HG02759 (cell line): ENCODE results near the gene RAD51B.

ENCODE experiments used
- ATAC-seq: cut with Tn5 transposase; IDR thresholded peaks from one replicate; pipeline ENCODE4 v1.9.1; 2021; ENCODE audit warnings: mild to moderate bottlenecking, moderate library complexity; ENCODE audit not compliant: unreplicated experiment

RAD51B gene

DNA sequence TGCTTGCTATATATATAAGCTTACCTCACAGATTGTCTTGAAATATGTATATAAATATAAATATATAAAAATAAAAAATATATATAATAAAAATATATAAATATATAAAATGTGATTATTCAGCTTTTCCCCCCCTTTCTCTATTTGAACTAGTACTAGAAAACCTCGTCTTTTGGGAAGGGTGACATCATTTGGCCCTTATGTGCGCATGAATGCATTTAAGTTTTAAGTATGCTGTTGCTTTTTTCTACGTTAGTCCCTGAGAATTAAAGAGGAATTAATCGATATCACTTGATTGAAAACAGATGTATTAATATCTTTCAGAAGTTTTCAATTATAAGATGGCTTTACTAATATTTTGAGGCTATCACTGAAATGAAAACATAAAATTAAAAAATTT lies 69.9 kb downstream of the RAD51B start:
- ATAC-seq = no peak

DNA sequence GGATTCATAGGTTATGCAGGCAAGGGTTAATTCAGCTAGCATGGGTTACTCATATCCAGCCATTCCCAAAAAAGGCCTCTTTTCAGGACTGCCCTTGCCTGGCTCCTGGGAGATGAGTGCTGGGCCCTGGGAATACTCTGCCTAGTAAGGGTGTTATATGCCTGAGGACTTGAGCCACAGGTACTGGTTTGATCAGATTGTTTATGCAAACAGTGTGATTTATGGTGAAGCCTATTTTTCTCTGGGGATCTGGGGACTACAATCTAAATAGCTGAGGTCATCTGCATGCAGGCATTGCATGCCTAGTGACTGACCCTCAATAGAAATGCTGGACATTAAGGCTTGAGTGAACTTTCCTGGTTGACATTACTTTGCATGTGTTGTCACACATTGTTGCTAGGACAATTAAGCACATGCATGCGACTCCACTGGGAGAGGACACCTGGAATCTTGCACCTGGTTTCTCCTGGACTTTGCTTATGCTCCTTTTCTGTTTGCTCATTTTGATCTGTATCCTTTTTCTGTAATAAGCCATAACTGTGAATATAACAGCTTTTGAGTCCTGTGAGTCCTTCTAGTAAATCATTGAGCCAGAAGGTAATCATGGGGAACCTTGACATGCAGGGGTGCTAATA lies 73.0 kb downstream of the RAD51B start:
- no peak for ATAC-seq

DNA sequence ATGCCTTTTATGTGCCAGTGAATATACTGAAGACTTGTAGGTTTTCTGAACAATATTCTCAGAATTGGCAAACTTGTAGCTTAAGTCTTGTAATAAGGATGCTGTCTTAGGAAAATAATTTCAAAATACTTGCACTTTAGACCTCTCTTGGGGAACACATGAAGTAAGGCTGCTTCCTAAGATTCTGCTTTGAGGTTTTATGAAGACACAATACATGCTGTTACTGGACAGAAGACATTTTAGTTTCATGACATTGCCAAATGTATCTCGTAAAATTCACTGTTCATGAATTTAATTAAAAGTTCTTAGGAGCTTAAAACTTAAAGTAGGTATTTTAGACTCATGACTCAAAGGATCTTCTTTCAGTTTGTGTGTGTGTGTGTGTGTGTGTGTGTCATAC lies 80.7 kb downstream of the RAD51B start:
- no peak for ATAC-seq

DNA sequence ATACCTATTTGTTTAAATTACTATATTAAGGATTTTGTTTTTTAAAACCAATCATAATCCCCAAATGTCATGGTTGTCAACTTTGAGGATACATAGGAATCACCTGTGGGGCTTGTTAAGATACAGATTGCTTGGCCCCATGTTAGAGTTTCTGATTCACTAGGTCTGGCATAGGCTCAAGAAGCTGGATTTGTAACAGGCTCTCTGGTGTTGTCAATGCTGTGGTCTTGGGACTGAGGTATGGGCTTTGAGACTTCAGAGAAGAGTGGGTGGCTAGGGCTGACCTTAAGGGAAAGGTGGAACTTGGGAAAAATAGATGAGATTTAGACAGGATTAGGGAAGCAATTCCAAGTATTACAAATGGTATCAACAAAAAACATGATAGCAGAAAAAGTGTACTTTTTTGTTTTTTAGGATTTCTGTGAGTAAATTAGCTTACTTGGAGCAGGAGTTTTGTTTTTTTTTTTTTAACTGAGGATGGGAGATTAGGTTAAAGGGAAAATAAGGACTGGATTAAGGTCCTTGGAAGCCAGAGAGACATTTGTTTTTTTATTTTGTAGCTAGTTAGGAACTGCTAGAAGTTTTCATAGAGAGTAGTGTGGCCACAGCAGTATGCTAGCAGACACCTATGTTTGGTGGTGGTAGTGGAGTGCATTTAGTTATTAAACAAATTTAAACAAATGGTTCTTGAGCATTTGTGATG lies 88.6 kb downstream of the RAD51B start:
- no peak for ATAC-seq

DNA sequence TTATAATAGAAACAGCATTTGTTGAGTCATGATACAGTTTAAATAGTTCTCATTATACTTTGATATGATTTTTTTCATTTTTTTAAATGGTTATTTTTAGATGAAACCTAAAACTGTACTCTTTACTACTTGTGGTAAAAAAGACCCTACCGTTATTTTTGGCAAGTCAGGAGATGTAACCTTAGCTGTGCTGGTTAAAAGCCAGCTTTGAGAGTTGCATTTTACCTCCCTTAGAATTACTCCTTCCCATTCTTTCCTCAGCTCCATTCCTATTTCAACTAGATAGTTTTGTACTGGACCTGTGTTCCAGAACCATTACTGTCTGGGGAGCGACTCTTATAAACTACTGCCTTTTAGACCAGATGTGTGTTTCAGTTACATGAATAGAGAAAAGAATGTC lies 92.0 kb downstream of the RAD51B start:
- no peak for ATAC-seq

DNA sequence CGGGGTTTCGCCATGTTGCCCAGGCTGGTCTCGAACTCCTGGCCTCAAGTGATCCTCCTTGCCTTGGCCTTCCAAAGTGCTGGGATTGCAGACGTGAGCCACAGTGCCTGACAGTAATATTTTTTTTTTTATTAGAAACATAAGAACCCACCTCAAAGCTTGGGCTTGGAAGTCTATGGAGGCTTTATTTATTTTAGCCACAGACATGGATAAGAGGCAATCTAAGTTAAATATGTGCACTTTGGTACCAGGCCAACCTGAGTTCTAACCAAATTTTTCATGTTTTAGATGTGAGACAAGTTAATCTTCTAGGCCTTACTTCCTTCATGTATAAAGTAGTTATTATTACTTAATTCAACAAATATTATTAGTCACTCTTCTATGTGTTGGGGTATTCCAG lies 96.9 kb downstream of the RAD51B start:
- no peak for ATAC-seq

DNA sequence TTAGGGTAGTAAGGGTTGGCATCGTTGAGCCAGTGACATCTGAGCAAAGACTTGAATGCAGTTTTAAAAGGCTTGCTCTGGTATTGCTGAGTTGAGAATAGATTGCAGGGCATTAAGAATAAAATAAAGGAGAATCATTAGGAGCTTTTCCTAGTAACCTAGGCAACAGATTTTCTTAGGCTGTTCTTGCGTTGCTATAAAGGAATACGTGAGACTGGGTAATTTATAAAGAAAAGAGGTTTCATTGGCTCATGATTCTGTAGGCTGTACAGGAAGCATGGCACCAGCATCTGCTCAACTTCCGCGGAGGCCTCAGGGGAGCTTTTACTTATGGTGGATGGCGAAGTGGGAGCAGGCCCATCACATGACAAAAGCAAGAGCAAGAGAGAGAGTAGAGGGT lies 97.4 kb downstream of the RAD51B start:
- no peak for ATAC-seq

DNA sequence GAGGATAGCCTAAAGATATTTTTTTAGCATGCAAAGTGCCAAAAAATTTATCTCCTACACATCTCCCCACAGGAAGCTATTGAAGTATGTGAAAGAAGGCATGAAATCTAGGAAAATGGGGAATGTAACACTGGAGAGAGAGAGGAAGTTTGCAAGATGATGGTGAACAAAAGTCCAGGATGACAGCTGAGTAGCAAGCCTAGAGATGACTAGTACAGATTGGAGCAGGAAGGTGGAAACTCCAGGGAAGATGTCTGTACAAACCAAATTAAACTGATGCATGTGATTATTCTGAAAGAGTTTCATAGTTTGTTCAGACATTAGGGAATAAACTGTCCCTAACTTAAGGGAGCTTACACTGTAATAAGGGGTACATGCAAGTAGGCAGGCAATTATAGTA lies 99.3 kb downstream of the RAD51B start:
- no peak for ATAC-seq

DNA sequence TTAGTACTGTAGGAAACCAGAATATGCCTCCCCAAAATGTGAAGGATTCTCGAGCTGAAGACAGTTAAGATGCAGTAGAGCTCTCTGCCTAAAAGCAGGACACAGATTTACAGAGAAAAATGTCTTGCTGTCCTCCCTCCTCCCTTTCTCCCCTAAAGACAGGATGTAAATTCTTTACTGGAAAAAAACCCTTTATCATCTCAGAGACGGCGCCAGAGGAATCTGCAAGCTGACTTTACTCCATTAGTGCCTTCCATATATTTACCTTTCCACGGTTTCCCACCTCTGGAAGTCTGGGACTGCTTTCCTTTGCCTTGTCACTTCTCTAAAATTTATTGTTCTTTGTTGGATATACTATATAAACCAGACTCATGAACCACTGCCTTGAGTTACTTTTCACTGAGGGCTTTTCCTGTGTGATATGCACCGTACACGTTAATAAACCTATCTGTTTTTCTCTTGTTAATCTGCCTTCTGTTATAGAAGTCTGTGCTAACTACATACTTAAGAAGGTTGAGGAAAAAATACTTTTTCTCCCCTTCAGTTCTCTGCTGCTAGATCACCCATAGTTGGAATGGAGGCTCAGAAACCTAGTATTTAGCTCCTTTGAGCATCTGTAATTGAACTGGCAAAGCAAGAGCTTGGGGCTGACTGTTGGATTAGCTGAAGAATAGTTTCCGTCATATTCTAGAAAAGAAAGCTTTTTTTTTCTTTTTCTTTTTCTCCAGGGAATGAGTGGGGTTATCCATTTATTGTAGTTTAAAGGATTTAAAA lies 99.9 kb downstream of the RAD51B start:
- ATAC-seq = no peak

DNA sequence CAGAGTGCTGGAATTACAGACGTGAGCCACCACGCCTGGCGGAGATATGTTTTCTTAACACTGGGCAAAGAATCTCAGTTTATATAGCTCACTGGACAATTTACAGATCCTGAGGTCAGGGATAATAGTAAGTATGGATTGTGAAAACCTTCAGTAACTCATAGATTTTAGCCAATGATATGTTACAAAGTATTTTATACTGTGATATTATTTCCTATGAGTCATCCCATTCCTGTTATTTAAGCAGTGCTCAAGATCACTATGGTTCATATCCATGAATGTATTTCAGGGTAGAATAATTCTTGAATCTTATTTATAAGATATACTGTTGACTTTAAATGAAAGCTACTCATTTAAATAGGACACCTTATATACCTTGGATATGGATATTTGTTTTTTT lies 107.2 kb downstream of the RAD51B start:
- ATAC-seq = no peak

DNA sequence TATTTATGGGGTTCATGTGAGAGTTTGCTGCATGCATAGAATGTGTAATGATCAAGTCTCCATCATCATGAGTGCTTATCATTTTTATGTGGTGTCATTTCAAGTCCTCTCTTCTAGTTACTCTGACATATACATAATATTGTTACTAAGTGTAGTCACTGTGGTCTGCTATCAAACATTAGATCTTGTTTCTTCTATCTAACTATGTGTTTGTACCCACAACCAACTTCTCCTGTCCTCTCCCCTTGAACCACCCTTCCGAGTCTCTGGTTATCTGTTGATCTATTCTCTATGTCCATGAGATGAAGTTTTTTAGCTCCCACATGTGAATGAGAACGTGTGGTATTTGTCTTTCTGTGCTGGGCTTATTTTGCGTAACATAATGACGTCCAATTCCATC lies 107.7 kb downstream of the RAD51B start:
- no peak for ATAC-seq

DNA sequence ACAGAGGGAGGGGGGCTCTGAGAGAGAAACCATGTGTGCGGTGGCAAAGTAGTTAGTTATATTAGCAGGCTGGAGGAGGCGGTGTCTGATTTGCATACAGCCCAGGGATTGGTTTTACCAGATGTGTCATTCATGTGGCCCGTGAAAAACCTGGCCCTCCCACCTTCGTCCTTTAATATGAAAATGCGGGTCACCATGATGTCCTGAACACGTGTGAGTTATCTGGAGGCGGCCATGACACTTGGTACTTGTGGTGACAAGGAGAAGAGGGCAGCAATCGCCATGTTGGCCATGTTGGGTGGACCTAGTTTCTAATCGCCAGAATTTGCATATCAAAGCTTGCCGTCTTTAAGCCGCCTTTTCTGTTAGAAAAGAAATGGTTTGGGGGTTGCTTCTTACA lies 108.8 kb downstream of the RAD51B start:
- no peak for ATAC-seq

DNA sequence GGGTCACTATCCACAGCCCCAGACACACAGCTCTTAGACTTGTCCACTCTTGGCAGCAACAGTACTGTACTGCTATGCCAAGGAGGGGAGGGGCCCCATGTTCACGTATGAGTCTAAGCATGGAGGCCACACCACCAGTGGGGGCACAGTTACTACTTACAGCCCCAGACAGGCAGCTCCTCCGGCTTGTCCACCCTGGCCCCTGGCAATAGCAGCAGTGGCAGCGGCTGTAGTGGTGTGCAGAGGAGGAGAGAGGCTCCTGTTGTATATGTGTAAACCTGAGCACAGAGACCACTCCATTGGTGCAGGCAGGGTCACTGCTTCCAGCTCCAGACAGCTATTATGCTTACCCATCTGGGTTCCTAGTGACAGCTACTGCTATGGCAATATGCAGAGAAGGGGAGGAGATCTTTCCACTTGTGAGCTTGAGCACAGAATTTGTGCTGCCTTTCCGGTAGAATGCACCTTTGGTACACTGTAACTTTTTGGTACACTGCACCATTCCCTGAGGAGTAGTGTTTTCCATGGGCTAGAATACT lies 113.2 kb downstream of the RAD51B start:
- ATAC-seq = no peak

DNA sequence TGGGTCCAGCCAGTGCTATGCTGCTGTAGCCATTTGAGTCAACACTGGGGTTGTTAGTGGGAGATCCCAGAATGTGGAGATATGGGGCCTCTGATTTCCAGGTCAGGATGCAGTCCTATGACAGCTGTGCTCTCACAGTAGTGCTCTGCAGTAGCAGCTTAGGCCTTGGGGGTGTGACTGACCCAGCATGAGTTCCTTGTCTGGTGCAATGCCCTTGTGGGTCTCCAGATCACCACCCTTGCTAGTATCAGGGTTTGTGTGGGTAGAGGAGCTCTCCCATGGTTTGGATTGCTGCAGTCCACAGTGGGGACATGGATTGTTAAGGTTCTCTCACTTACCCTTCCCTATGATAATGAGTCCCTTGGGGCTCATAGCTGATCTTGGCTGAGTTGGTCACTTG lies 113.7 kb downstream of the RAD51B start:
- no peak for ATAC-seq

DNA sequence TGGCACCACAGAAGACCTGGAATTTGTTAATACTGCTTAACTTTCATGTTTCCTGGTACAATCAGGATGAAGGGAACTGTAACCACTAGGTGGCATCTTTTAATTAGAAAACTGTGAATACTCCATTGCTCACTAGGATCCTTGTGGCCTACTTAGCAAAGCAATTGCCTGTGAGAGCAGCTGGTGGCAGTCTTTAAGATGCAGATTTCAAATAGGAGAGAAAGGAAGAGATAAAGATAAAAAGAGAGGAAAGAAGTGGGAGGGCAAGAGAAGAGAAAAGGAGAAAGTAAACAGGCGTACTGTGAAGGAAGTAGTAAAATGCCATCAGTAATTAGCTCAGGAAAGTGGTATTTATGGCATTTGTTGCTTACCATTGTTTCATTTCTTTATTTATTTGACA lies 114.5 kb downstream of the RAD51B start:
- ATAC-seq = no peak

DNA sequence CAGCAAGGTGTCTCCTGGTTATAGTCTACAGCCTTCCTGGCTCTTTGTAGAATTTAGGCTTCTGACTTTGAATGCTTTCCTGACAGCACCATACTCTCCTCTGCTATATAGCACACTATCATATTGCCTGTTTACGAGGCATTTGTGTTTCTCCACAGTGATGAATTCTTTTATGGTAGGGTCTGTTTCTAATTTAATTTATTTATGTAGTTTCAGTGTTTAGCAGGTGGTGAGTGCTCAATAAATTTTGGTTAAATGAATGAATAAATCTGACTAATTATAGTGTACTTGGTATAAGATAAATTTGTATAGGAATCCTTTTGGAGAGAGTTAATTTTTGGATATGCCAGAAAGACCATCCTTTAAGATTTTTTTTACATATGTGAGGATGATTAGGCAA lies 115.3 kb downstream of the RAD51B start:
- no peak for ATAC-seq

DNA sequence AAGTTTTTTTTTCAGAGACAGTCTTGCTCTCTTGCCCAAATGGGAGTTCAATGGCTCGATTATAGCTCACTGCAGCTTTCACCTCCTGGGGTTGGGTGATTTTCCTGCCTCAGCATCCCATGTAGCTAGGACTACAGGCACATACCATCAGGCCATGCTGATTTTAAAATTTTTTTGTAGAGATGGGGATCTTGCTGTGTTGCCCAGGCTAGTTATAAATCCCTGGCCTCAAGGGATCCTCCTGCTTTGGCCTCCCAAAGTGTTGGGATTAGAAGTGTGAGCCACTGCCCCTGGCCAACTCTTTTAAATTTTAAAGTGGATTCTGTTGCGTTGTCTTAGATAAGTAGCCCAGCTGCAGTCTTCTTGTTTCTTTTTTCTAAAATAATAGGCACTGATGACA lies 115.8 kb downstream of the RAD51B start:
- no peak for ATAC-seq

DNA sequence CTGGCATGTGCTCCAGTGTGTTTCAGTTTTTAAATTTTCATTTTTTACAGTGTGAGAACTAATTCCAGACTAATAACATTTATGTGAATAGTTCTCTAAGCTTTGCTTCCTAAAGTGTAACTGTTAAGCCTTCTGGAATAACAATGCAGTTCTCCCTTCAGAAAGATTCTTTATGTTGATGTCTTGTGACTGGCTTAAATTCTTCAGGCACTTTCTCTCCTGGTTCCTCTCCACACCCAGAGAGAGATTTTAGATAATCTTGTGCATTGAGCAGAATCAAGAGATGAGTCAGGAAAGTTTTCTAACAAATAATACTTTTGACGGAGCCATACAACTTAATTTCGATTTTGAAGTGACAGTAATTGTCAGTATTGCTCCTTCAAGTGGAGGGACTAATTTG lies 118.5 kb downstream of the RAD51B start:
- ATAC-seq = no peak

DNA sequence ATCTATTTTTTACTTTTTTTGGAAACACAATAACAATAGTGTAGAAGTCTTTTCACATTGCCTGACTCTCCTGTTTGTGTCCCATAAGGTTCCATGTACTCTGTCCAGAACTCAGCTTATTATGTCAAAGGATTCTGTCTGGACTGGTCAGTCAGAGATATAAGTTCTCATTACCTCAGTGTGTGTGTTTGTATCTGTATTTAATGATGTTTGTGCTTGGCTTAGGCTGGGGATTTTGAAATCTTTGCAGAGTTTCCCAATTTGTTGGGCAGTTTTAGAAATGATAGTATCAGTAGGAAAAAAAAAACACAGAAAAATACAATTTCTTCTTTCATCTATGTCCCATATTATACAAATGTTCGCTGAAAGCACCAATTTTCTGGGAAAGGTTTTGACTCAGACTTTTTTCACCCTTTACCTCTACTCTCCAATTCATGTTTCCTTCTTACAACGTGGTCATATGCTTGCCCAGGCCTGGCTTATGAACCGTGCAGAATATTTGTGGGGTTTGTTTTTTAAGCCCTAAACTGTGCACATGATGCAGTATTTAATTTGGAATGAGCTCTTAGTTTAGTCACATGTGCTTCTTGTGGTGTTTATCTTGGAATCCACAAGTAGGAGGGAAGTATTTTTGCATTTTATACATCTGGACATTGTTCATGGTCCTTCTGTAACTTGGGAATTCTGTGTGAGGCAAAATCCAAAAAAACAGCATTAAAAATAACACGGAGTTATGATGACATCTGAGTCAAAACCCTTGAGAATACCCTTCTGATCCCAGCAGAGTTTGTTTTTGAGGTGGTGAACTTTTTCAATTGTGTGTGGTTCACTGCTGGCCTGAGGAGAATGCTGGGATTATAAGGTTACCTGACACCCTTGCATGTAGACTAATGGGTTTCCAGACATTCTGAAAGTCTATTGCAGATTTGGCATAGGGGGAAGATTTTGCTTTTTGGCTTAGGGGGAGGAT lies 121.2 kb downstream of the RAD51B start:
- no peak for ATAC-seq

DNA sequence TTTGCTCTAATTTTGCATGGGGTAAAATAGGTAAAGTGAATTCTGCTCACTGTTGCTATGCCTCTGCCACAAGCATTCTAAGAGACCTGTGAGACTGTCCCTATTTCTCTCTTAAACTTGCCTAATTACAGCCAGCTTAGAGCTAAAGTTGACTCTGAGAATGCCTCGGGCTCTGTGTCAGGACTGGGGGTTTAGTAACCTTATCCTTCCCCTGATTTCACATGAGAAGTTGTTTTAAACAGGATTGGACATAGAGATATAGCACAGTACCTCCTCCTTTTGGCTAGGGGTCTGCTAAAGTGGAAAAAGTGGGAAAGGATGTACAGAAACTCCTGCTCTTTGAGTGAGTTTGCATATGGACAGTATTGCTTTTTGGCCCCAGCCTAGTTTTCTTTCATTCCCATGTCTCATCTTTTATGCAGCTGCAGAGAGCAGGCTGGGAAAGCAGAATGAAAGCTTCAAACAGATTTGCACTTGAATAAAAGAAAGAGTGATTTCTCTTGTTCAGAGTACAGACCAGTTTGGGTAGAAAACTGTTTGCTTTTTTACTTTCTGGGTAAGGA lies 122.0 kb downstream of the RAD51B start:
- ATAC-seq = no peak
